Measurements from ENCODE around the gene NKD1. TPM values are rescaled to one million over a fixed set of nuclear protein-coding genes. Genes with fewer than 3 reads are reported as not detected.

NKD1 gene
- total RNA-seq, 1 donor from 2014 or later = 54.7 TPM

GRCh38 chr16:50550866-50551641 is 2.9 kb downstream of the NKD1 start:
- TF ChIP-seq, protein P1, sequence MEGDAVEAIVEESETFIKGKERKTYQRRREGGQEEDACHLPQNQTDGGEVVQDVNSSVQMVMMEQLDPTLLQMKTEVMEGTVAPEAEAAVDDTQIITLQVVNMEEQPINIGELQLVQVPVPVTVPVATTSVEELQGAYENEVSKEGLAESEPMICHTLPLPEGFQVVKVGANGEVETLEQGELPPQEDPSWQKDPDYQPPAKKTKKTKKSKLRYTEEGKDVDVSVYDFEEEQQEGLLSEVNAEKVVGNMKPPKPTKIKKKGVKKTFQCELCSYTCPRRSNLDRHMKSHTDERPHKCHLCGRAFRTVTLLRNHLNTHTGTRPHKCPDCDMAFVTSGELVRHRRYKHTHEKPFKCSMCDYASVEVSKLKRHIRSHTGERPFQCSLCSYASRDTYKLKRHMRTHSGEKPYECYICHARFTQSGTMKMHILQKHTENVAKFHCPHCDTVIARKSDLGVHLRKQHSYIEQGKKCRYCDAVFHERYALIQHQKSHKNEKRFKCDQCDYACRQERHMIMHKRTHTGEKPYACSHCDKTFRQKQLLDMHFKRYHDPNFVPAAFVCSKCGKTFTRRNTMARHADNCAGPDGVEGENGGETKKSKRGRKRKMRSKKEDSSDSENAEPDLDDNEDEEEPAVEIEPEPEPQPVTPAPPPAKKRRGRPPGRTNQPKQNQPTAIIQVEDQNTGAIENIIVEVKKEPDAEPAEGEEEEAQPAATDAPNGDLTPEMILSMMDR (conservative IDR thresholded peaks at IDR 0.05) = no peak
- Mint-ChIP-seq H3K9me3 (no peaks in the 10 kb centered on the region), H3K27ac (ENCODE audit: unreplicated experiment) (no peak overlapping the region), H3K4me3 (peak overlapping the region; percentile 92), H3K36me3 (ENCODE audit: low read depth) (peaks cover 18% of the 10 kb centered on the region), H3K27me3 (ENCODE audit: low read depth) (peaks cover 16% of the 10 kb centered on the region), H3K4me1 (peaks cover 42% of the 10 kb centered on the region)
- DNase-seq (ENCODE audit: low read depth, low spot score) = no peak

DNA sequence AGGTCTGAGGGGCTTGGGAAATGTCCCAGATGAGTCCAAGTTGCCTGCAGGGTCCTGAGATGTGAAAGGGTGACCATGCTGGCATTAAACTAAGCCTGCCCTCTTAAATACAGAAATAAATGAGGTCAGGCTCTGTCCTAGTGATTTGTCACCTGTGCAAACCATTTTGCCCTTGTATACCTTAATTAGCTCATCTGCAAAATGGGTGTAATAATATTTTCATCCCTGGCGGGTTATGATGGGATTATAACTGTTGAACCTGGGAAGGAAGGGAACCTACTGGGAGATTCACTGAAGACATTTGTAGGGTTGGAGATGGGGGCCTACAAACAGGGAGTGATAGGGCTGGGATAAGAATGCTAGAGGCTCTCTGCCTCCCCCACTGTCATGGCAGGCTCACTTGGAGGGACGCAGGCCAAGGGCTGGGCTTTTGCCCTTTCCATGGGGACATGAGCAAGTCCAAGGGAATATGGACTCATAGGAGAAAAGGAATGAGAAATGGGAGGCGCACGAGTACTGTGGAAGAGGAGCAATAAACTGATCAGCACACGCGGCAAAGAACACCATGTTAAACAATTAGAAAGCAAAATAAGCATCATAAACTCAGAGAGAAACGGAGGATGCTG is 4.4 kb downstream of the NKD1 start:
- H3K36me3 Mint-ChIP-seq (ENCODE audit: low read depth) = peaks cover 30% of the 10 kb centered on the region
- peak overlapping the region; percentile 92 for H3K4me3 Mint-ChIP-seq
- no peak overlapping the region for H3K27ac Mint-ChIP-seq (ENCODE audit: unreplicated experiment)
- H3K9me3 Mint-ChIP-seq = peaks cover 5% of the 10 kb centered on the region
- H3K4me1 Mint-ChIP-seq = peaks cover 39% of the 10 kb centered on the region
- H3K27me3 Mint-ChIP-seq (ENCODE audit: low read depth) = peaks cover 8% of the 10 kb centered on the region
- no peak for DNase-seq (ENCODE audit: low read depth, low spot score)
- TF ChIP-seq, protein P1 (conservative IDR thresholded peaks at IDR 0.05) = no peak

DNA sequence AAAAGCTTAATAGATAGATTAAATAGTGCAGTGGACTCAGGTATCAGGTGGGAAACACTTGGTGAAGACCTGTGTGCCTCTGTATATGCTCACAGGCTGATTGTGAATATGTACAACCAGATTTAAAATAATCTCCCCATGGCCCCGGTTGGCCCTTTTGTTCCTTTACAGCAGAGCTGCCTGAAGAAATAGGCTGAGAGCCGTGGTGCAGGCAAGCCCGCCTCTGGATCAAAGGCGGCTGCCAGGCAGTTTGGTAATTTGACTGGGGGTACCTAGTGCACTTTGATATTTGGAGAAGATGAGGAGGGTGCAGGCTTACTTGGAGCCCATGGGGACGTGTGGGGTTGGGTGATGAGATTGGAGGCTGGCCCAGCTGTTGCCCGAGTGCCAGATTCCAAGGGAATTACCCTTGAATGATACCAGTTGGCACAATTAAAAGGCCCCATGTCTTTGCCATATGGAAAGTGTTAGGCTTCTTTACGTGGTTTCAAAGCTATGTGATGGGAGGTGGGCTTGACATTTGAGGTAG is 5.0 kb downstream of the NKD1 start:
- TF ChIP-seq, protein P1 (conservative IDR thresholded peaks at IDR 0.05) = no peak
- DNase-seq (ENCODE audit: low read depth, low spot score) = no peak
- peak overlapping the region; percentile 35 for H3K4me3 Mint-ChIP-seq
- H3K27ac Mint-ChIP-seq (ENCODE audit: unreplicated experiment) = no peak overlapping the region
- H3K9me3 Mint-ChIP-seq = peaks cover 5% of the 10 kb centered on the region
- peaks cover 8% of the 10 kb centered on the region for H3K27me3 Mint-ChIP-seq (ENCODE audit: low read depth)
- H3K4me1 Mint-ChIP-seq = peaks cover 42% of the 10 kb centered on the region
- H3K36me3 Mint-ChIP-seq (ENCODE audit: low read depth) = peaks cover 34% of the 10 kb centered on the region

- Mint-ChIP-seq H3K36me3 (ENCODE audit: low read depth) (peaks cover 36% of the 10 kb centered on the region), H3K4me1 (peaks cover 45% of the 10 kb centered on the region), H3K27ac (ENCODE audit: unreplicated experiment) (no peak overlapping the region), H3K27me3 (ENCODE audit: low read depth) (peaks cover 8% of the 10 kb centered on the region), H3K9me3 (peaks cover 5% of the 10 kb centered on the region), H3K4me3 (peak overlapping the region; percentile 49)
- DNase-seq (ENCODE audit: low read depth, low spot score) = no peak
- TF ChIP-seq, protein P1 (conservative IDR thresholded peaks at IDR 0.05) = no peak
These were observed 5.7 kb downstream of the NKD1 start for GRCh38 chr16:50553731-50554360.

DNA sequence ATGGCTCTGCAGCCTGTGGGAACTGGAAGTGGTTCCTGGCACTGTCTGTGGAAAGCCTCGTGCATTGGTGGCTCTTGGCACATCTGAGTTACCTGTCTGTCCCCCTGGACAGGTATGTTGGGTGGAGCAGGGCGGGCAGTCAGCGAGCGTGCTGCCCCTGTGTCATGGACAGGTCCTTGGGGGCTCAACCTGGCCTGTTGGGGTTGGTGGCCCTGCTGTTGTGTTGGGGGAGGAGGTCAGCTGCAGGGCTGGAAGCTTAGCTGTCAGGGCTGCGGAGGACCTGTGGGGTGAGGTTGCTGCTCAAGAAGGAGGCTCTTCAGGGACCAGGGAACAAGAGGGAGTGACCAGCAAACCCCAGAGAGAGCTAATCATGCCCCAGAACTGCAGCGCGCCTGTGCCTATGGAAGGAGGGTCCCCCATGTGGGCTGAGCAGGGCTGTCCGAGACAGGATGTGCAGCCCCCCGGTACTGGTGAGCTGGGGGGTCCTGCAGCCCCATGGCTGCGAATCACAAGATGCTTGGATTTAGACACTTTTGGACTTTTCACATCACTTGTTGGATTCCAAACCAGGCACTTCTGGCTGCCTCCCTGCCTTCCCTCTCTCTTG is 7.2 kb downstream of the NKD1 start:
- peaks cover 42% of the 10 kb centered on the region for H3K36me3 Mint-ChIP-seq (ENCODE audit: low read depth)
- H3K4me1 Mint-ChIP-seq = peaks cover 52% of the 10 kb centered on the region
- H3K27ac Mint-ChIP-seq (ENCODE audit: unreplicated experiment) = no peak overlapping the region
- TF ChIP-seq, protein P1 (conservative IDR thresholded peaks at IDR 0.05) = no peak
- no peak for DNase-seq (ENCODE audit: low read depth, low spot score)
- H3K4me3 Mint-ChIP-seq = no peak overlapping the region
- H3K27me3 Mint-ChIP-seq (ENCODE audit: low read depth) = no peaks in the 10 kb centered on the region
- H3K9me3 Mint-ChIP-seq = peaks cover 5% of the 10 kb centered on the region
